SK-N-MC (cell line): Measurements from ENCODE around the gene SERINC2.

Source experiments
- DNase-seq: peaks from one replicate; pipeline ENCODE4 v3.0.0-alpha.2; 2011; ENCODE audit warnings: low read depth, low spot score
- H3K27ac ChIP-seq: fragments of 200-600 bp; sonication (generic); 2 replicates; pipeline ENCODE4 v1.5.1; 2016; ENCODE audit warnings: mixed run types
- H3K36me3 ChIP-seq: fragments of 200-600 bp; sonication (generic); 2 replicates; pipeline ENCODE4 v1.6.1; 2017; ENCODE audit warnings: antibody characterized with exemption, low read length, mixed read lengths; ENCODE audit not compliant: insufficient read depth
- H3K4me3 ChIP-seq: fragments of 200-600 bp; sonication (generic); 2 replicates; pipeline ENCODE4 v1.5.1; 2016
- H3K9ac ChIP-seq: fragments of 200-600 bp; sonication (generic); 2 replicates; pipeline ENCODE4 v1.8.0; 2017; ENCODE audit warnings: mixed run types, mixed read lengths; ENCODE audit not compliant: insufficient read length
- H3K9me3 ChIP-seq: fragments of 200-600 bp; sonication (generic); 2 replicates; pipeline ENCODE4 v1.6.1; 2017; ENCODE audit warnings: low read depth, mild to moderate bottlenecking, antibody characterized with exemption, low read length, moderate library complexity, mixed read lengths
- EZH2 ChIP-seq: fragments of 200-600 bp; sonication (generic); IDR thresholded peaks from one replicate; pipeline ENCODE4 v1.6.1; 2017; ENCODE audit warnings: antibody characterized with exemption
- FOXP2 ChIP-seq: optimal IDR thresholded peaks from 2 replicates; pipeline ENCODE3; 2011; ENCODE audit warnings: mild to moderate bottlenecking, moderate library complexity; ENCODE audit not compliant: insufficient read depth; ENCODE audit errors: extremely low read length, control extremely low read depth
- POLR2AphosphoS5 ChIP-seq: IDR thresholded peaks from 2 replicates; pipeline ENCODE4 v1.6.1; 2012; ENCODE audit warnings: mild to moderate bottlenecking, low read depth, low read length, borderline replicate concordance

SERINC2 gene

DNA sequence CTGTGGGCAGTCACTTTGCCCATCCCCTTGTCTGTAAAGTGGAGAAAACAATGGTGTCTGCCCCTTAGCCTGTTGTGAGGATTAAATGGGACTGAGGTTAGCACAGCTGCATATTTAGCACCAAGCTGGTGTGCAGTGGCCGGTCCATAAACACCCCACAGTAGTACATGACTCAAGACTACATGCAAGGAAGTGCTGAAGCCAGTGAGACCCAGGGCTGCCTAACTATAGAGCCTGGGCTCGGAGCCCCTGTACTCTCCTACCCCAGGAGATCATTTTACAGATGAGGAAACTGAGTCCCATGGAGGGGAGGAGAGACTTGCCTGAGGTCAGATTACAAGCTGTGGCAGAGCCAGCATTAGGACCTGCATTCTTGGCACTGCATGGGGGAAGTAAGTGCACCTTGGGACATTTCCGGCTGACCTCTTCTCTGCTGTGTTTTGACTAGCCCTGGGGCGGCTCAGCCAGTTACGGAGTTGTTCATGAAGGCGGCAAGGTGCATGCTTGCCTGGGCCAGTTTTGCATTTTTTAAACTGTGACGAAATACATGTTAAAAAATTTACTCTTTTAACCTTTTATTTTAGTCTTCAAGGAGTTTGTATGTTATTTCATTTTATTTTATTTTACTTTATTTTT lies 3.2 kb downstream of the SERINC2 start:
- no peak for TF ChIP-seq FOXP2
- TF ChIP-seq POLR2AphosphoS5 = no peak
- TF ChIP-seq EZH2 = no peak
- no peak overlapping the region for H3K27ac ChIP-seq
- no peak overlapping the region for H3K9ac ChIP-seq
- no peaks in the 10 kb centered on the region for H3K9me3 ChIP-seq
- H3K36me3 ChIP-seq = no peaks in the 10 kb centered on the region
- DNase-seq = no peak
- H3K4me3 ChIP-seq = no peak overlapping the region

DNA sequence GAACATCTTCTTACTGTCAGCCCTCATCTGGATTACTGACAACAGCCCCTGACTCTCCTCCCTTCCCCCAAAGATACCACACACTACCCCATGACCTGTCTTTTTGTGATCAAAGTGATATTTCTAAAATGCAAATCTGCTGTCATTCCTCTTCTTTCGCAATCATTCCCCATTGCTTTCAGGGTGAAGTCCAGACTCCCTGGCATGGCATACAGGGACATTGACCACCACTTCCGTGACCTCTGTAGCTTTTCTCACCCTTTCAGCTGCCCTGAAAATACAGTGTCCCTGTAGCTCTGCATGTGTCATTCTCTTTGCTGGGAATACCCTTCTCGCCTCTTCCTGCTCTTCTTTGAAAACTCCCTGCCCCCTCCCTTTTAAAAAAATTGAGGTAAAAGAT lies 4.1 kb downstream of the SERINC2 start:
- Histone ChIP-seq H3K27ac (no peak overlapping the region), H3K9ac (no peak overlapping the region), H3K4me3 (no peak overlapping the region), H3K36me3 (no peaks in the 10 kb centered on the region), H3K9me3 (no peaks in the 10 kb centered on the region)
- TF ChIP-seq POLR2AphosphoS5 (no peak), FOXP2 (no peak), EZH2 (no peak)
- no peak for DNase-seq

DNA sequence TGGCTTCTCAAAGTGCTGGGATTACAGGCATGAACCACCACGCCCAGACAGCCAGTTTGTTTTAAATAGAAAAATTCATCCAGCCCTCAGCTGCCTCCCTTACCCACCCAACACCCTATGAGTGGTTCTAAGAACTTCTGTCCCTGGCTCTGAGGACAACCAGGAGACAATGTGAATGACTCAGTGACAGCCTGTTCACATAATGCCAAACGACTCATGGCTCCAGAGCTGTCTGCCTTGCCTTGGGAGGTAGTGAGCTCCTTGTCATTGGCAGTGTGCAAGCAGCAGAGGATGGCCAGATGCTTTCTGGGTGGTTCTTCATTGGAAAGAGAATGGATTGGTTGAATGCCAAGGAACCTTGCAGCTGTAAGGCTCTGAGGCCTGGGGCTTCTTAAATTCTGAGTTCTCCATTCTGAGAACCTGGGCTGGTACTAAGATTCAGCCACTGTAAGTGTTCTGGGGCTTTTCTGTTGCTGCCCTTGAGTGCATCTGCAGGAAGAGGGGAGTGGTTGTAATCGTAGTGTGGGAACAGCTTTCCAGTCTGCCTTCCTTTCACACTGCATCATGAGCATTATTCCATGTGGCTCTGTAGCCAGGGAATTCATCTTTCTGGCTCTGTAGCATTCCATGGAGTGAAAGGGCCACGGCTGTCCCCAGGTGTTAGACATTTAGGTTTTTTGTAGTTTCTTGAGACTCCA lies 5.8 kb downstream of the SERINC2 start:
- H3K9me3 ChIP-seq = no peaks in the 10 kb centered on the region
- TF ChIP-seq POLR2AphosphoS5 = no peak
- H3K27ac ChIP-seq = no peak overlapping the region
- DNase-seq = no peak
- H3K36me3 ChIP-seq = no peaks in the 10 kb centered on the region
- H3K4me3 ChIP-seq = no peak overlapping the region
- no peak overlapping the region for H3K9ac ChIP-seq

DNA sequence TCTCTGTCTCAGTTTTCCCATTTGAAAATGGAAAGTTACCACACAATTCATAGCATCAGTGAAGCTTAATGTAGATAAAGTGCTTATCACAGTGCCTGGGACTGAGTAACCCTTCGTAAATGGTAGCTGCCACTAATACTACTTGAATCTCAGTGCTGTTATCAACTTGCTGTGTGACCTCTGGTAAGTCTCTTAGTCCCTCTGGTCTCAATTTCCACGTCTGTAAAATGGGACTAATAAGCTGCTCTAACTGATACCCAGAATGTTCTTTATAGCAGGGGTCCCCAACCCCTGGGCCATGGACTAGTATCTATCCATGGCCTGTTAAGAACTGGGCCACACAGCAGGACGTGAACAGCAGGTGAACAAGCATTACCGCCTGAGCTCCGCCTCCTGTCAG lies 7.7 kb downstream of the SERINC2 start:
- Histone ChIP-seq H3K9me3 (no peaks in the 10 kb centered on the region), H3K4me3 (no peak overlapping the region), H3K9ac (no peak overlapping the region), H3K27ac (no peak overlapping the region), H3K36me3 (no peaks in the 10 kb centered on the region)
- DNase-seq = no peak
- TF ChIP-seq FOXP2 = no peak
- no peak for TF ChIP-seq EZH2
- no peak for TF ChIP-seq POLR2AphosphoS5

DNA sequence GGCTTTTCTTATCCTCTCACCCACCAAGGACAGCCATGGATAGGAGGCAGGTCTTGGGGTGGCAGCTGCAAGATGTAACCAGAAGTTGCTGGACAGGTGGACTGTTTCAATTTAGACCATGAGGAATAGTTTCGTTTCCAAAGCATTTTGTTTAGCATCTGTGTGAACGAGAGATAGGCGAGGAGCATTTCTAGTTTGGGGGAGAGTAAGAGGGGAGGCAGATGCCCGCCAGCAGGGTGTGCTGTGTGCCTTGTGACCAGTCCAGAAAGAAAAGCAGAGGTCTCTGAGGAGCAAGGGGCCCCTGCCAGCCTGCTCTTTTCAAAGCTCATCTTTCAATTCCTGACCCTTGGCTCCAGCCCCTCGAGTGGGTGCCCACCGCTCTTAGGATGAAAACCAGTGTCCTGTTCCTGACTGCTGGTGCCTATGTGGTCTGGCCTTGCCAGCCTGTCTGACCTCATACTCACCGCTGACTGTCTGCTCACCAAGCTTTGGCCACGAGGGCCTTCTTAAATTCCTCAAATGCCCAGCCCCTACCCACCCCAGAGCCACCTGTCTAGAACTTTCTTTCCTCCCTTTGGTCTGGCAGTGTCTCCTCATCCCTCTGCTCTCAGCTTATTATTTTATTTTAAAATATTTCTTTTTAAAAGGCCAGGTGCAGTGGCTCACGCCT lies 8.5 kb downstream of the SERINC2 start:
- TF ChIP-seq FOXP2 (no peak), POLR2AphosphoS5 (no peak), EZH2 (no peak)
- no peaks in the 10 kb centered on the region for H3K9me3 ChIP-seq
- H3K9ac ChIP-seq = no peak overlapping the region
- H3K4me3 ChIP-seq = no peak overlapping the region
- DNase-seq = no peak
- H3K27ac ChIP-seq = no peak overlapping the region
- no peaks in the 10 kb centered on the region for H3K36me3 ChIP-seq

DNA sequence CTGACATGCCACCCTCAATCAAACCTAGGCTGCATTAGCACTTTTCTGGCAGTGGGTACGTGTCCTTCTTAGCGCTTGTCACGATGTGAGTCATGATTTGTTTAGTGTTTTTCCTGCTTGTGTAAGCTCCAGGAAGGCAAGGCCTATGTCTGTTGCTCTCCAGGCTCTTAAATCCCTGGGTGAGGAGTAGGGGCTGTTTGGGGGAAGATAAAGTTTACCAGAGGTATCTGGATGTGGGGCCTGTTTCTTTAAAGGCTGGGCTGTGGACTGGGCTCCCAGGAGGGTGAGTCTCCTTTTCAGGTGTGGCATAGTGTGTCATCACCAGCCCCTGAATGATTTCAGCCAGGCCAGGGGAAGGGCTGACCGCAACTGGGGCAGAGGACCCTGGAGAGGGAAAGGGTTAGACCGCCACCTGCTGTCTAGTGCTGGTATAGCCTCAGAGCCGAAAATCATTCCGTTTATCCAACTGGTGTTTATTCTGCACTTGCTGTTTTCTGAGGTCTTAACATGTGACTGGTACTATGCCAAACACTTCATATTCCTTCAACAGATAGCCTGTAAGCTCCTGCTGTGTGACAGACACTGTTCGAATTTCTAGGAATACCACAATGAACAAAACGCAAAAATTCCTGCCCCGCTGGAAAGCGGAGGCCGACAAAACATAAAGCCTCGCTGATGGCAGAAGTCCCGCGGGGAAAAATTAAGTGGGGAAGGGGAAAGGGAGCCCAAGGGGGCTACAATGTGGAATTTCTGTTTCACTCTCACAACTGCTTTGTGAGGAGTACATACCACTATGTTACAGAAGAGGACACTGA lies 9.7 kb downstream of the SERINC2 start:
- DNase-seq = peak; percentile 8
- H3K36me3 ChIP-seq = no peaks in the 10 kb centered on the region
- H3K27ac ChIP-seq = no peak overlapping the region
- TF ChIP-seq EZH2 = peak; percentile 83
- no peak for TF ChIP-seq FOXP2
- no peak for TF ChIP-seq POLR2AphosphoS5
- H3K9me3 ChIP-seq = no peaks in the 10 kb centered on the region
- no peak overlapping the region for H3K9ac ChIP-seq
- no peak overlapping the region for H3K4me3 ChIP-seq

DNA sequence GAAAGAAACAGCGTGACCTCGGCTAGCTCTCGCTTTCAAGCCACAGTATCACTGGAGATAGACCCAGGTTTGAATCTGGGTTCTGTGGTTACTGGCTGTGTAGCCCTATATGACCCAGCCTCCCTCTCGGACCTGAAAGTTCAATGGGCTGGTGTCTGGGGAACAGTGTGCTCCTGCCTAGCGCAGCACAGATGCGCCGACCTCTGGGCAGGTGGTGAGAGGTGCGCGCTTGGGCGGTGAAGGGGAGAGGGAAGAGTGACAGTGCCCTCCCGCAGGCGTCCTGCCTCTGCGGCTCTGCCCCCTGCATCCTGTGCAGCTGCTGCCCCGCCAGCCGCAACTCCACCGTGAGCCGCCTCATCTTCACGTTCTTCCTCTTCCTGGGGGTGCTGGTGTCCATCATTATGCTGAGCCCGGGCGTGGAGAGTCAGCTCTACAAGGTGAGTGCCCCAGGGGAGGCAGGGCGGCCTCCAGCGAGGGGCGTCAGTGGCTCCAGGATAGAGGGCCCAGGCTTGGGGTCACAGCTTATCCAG lies 10.5 kb downstream of the SERINC2 start:
- no peaks in the 10 kb centered on the region for H3K36me3 ChIP-seq
- H3K4me3 ChIP-seq = no peak overlapping the region
- TF ChIP-seq FOXP2 (no peak), EZH2 (no peak), POLR2AphosphoS5 (no peak)
- H3K27ac ChIP-seq = no peak overlapping the region
- H3K9ac ChIP-seq = no peak overlapping the region
- H3K9me3 ChIP-seq = no peaks in the 10 kb centered on the region
- no peak for DNase-seq

DNA sequence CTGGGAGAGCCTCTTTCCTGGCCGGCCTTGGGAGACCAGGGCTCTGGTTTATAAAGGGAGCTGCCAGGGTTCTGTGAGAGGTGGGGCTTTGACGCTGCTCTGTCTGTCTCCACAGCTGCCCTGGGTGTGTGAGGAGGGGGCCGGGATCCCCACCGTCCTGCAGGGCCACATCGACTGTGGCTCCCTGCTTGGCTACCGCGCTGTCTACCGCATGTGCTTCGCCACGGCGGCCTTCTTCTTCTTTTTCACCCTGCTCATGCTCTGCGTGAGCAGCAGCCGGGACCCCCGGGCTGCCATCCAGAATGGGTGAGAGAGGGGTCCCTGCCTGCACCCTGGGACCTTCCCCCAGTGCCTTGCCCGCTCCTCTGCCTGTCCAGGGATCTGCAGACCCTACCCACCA lies 11.6 kb downstream of the SERINC2 start:
- H3K36me3 ChIP-seq = no peaks in the 10 kb centered on the region
- DNase-seq = no peak
- TF ChIP-seq FOXP2 = no peak
- no peak overlapping the region for H3K9ac ChIP-seq
- H3K4me3 ChIP-seq = no peak overlapping the region
- no peak overlapping the region for H3K27ac ChIP-seq
- H3K9me3 ChIP-seq = no peaks in the 10 kb centered on the region
